Activated CD8-positive, alpha-beta memory T cell treated with anti-CD3 and anti-CD28 coated beads, Interleukin-2, amount 10 ng/mL, durations not matched to agents 7 days and 5 days (primary cell): ENCODE results near the gene MN1. TPM values are rescaled to one million over a fixed set of nuclear protein-coding genes. Genes with fewer than 3 reads are reported as not detected.

ENCODE experiments used
- ATAC-seq: fragments of 150-1000 bp; cut with Tn5 transposase; one replicate; pipeline ENCODE4 v1.10.0; 2021; ENCODE audit warnings: moderate library complexity
- CTCF ChIA-PET: fragments of 350-600 bp; sonication (Branson Sonifier 250); formaldehyde crosslinking; loops from one replicate; lab custom pipeline; 2021; ENCODE audit warnings: antibody characterized with exemption; lab: Charles Lee
- DNase-seq: peaks from one replicate; pipeline ENCODE4 v3.0.0-alpha.2; 2020
- H3K27ac Mint-ChIP-seq: one replicate; pipeline ENCODE4 v1.8.0; 2021; ENCODE audit warnings: mild to moderate bottlenecking, mixed read lengths
- H3K27me3 Mint-ChIP-seq: one replicate; pipeline ENCODE4 v1.8.0; 2021; ENCODE audit warnings: mixed read lengths
- H3K36me3 Mint-ChIP-seq: one replicate; pipeline ENCODE4 v1.8.0; 2021; ENCODE audit warnings: mild to moderate bottlenecking, mixed read lengths
- H3K4me1 Mint-ChIP-seq: one replicate; pipeline ENCODE4 v1.8.0; 2021; ENCODE audit warnings: mixed read lengths
- H3K4me3 Mint-ChIP-seq: one replicate; pipeline ENCODE4 v1.8.0; 2021; ENCODE audit warnings: mild to moderate bottlenecking, moderate library complexity, mixed read lengths
- H3K9me3 Mint-ChIP-seq: one replicate; pipeline ENCODE4 v1.8.0; 2022; ENCODE audit warnings: low read depth, mixed read lengths
- total RNA-seq, 2 experiments: library from RNA; stranded (reverse); gene quantifications; one replicate each; pipeline ENCODE4 v1.2.3, GENCODE V29; 2021

MN1 gene
- under 1 TPM; 0.14 to 0.29 TPM for total RNA-seq

GRCh38 chr22:27801616-27802345, at the start of gene MN1:
MN1 (minus strand) TSS chr22:27801756; CDS start chr22:27800543, 1,213 bp downstream.
- Mint-ChIP-seq H3K36me3 (no peaks in the 10 kb centered on the region), H3K27me3 (peaks cover 24% of the 10 kb centered on the region), H3K9me3 (no peaks in the 10 kb centered on the region), H3K27ac (no peak within 1 kb of the TSS), H3K4me3 (peak within 1 kb of the TSS; percentile 58), H3K4me1 (peaks cover 9% of the 10 kb centered on the region)
- CTCF ChIA-PET, result interaction anchor here (1.6 kb wide), 1 partner anchor 85 kb away, joined by 3 read pairs; no protein-coding TSS in a partner anchor
- DNase-seq (no peak), ATAC-seq (peak; percentile 54)

DNA sequence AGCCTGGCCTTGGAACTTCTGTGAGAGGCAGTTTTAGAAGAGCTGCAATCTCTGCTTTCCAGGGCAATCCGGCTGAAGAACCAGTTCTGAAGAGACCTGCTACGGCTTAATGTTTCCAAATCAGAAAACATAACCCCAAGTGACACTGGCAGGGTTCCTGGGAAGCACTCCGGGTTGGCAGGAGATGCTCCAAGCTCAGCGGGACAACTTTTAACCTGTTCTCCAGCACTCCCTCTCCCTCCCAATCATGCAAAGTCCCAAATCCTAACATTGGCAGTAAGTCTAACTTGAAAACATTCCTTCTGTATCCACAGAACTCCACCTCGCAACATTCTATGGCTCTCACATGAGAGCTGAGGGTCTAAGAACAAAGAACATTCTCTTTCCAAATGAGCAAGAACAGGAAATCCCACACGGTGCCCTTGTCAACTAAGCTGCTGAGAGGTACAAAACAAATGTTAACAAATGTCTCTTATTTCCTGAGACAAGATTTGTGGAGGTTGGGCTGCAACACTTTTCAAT, 48.5 kb upstream of the MN1 start:
- H3K4me3 Mint-ChIP-seq, result no peak overlapping the region
- DNase-seq, result no peak
- H3K27ac Mint-ChIP-seq, result no peak overlapping the region
- no peak for ATAC-seq
- H3K36me3 Mint-ChIP-seq, result peaks cover 34% of the 10 kb centered on the region
- H3K9me3 Mint-ChIP-seq, result no peaks in the 10 kb centered on the region
- no peaks in the 10 kb centered on the region for H3K27me3 Mint-ChIP-seq
- CTCF ChIA-PET, result interaction anchor here (2.1 kb wide), 1 partner anchor 14 kb away, joined by 4 read pairs; no protein-coding TSS in a partner anchor
- H3K4me1 Mint-ChIP-seq, result peaks cover 16% of the 10 kb centered on the region

- Mint-ChIP-seq H3K27ac (no peak overlapping the region), H3K4me3 (no peak overlapping the region), H3K36me3 (peaks cover 22% of the 10 kb centered on the region), H3K27me3 (no peaks in the 10 kb centered on the region), H3K4me1 (peaks cover 7% of the 10 kb centered on the region), H3K9me3 (no peaks in the 10 kb centered on the region)
- no peak for DNase-seq
- CTCF ChIA-PET, result interaction anchor here (2.1 kb wide), 1 partner anchor 16 kb away, joined by 4 read pairs; no protein-coding TSS in a partner anchor
- ATAC-seq, result no peak
These were observed 46.4 kb upstream of the MN1 start for GRCh38 chr22:27848005-27848404.

DNA sequence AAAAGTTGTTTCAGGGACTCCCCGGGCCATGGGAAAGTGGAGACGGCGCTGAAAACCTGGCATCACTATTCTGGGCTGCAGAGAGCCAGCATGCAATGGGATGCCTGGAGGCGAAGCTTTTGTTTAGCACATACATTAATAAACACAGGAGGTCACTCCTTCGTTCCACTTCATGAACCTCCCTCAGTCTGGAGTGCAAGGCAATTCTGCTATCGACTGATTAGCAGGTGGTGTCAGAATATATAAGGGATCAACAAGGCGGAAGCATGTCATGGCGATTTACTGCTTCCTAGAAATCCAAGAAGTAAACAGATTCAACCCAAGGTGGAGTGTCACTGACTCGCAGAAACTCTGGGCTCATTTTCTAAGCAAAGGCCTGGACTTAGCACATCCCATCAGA, 45.4 kb upstream of the MN1 start:
- Mint-ChIP-seq H3K4me3 (no peak overlapping the region), H3K27ac (no peak overlapping the region), H3K4me1 (peaks cover 7% of the 10 kb centered on the region), H3K27me3 (no peaks in the 10 kb centered on the region), H3K9me3 (no peaks in the 10 kb centered on the region), H3K36me3 (peaks cover 18% of the 10 kb centered on the region)
- no peak for DNase-seq
- CTCF ChIA-PET, result interaction anchor here (0.6 kb wide), 1 partner anchor 17 kb away, joined by 3 read pairs; no protein-coding TSS in a partner anchor
- ATAC-seq, result no peak

DNA sequence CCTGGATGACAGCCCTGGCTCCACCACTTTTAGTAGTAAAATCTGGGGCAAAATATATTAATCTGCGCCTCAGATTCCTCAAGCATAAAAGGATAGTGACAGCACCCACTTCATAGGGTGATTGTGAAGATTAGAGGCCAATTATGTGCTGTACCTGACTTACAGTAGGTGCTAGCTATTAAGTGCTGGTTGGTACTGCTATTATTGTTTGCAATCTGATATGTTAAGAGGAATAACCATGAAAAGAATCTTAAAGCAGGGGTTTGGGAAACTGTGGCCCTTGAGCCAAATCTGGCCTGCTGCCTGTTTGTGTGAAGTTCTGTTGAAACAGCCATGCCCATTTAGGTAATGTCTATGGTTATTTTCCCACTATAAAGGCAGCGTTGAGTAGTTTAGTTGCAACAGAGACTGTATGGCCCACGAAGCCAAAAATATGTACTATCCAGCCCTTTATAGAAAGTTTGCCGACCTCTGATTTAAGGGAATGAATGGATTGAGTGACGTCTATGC, 44.7 kb upstream of the MN1 start:
- Mint-ChIP-seq H3K9me3 (no peaks in the 10 kb centered on the region), H3K36me3 (peaks cover 14% of the 10 kb centered on the region), H3K27me3 (no peaks in the 10 kb centered on the region), H3K4me1 (peaks cover 5% of the 10 kb centered on the region), H3K4me3 (no peak overlapping the region), H3K27ac (no peak overlapping the region)
- no peak for ATAC-seq
- CTCF ChIA-PET, result no interaction called here
- DNase-seq, result no peak

DNA sequence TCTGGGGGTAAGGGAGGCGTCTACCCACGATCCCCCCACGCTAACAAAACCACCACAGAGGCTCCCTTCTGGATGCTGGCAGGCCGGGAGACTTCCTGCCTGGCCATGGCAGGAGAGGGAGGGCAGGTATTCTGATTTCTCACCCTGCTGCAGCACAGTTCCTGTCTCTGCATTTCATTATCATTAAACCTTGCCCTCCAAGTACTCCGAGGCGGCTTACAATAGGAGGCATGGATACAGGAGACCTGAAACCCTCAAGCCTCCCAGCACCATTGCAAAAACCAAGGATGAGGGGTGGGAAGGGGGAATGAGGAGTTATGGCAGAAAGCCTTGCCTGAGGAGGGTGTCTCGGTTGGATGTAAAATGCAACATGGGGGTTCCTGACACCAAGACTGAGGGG, 44.1 kb upstream of the MN1 start:
- H3K36me3 Mint-ChIP-seq, result peaks cover 12% of the 10 kb centered on the region
- no peaks in the 10 kb centered on the region for H3K9me3 Mint-ChIP-seq
- CTCF ChIA-PET, result no interaction called here
- no peaks in the 10 kb centered on the region for H3K27me3 Mint-ChIP-seq
- H3K4me3 Mint-ChIP-seq, result no peak overlapping the region
- H3K4me1 Mint-ChIP-seq, result peaks cover 3% of the 10 kb centered on the region
- no peak overlapping the region for H3K27ac Mint-ChIP-seq
- no peak for ATAC-seq
- DNase-seq, result no peak

- DNase-seq, result peak; percentile 22
- Mint-ChIP-seq H3K9me3 (no peaks in the 10 kb centered on the region), H3K27ac (no peak overlapping the region), H3K4me1 (no peaks in the 10 kb centered on the region), H3K36me3 (peaks cover 8% of the 10 kb centered on the region), H3K4me3 (no peak overlapping the region), H3K27me3 (no peaks in the 10 kb centered on the region)
- ATAC-seq, result no peak
- CTCF ChIA-PET, result no interaction called here
These were observed 43.4 kb upstream of the MN1 start for GRCh38 chr22:27844656-27845591.

GRCh38 chr22:27844256-27844655, 42.7 kb upstream of the MN1 start:
- no peaks in the 10 kb centered on the region for H3K9me3 Mint-ChIP-seq
- CTCF ChIA-PET, result no interaction called here
- H3K36me3 Mint-ChIP-seq, result peaks cover 4% of the 10 kb centered on the region
- no peaks in the 10 kb centered on the region for H3K27me3 Mint-ChIP-seq
- DNase-seq (peak; percentile 23), ATAC-seq (no peak)
- H3K27ac Mint-ChIP-seq, result no peak overlapping the region
- H3K4me3 Mint-ChIP-seq, result no peak overlapping the region
- H3K4me1 Mint-ChIP-seq, result no peaks in the 10 kb centered on the region

DNA sequence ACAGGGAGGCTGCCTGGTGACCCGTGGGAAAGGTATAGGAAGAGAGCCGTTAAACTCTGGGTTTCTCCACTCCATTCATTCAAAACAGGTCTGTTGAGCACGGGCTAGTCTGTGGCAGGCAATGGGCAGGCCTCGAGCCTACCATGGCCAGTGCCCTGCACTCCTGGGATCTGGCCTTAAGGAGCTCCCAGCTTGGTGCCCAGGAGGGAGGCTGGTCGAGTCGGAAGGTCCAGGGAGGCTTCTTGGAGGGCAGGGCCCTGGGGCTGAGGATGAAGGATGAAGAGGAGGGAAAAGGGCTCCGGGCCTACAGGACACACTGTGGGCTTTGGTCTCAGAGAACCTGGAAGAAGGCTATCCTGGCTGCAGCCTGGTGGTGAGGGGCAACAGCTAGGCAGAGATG, 41.9 kb upstream of the MN1 start:
- no peaks in the 10 kb centered on the region for H3K4me1 Mint-ChIP-seq
- no peaks in the 10 kb centered on the region for H3K9me3 Mint-ChIP-seq
- CTCF ChIA-PET, result no interaction called here
- no peak overlapping the region for H3K27ac Mint-ChIP-seq
- H3K27me3 Mint-ChIP-seq, result no peaks in the 10 kb centered on the region
- H3K36me3 Mint-ChIP-seq, result peaks cover 2% of the 10 kb centered on the region
- DNase-seq (peak; percentile 9), ATAC-seq (no peak)
- no peak overlapping the region for H3K4me3 Mint-ChIP-seq

GRCh38 chr22:27842669-27843431, 41.3 kb upstream of the MN1 start:
- H3K27ac Mint-ChIP-seq, result no peak overlapping the region
- ATAC-seq, result no peak
- peak; percentile 18 for DNase-seq

DNA sequence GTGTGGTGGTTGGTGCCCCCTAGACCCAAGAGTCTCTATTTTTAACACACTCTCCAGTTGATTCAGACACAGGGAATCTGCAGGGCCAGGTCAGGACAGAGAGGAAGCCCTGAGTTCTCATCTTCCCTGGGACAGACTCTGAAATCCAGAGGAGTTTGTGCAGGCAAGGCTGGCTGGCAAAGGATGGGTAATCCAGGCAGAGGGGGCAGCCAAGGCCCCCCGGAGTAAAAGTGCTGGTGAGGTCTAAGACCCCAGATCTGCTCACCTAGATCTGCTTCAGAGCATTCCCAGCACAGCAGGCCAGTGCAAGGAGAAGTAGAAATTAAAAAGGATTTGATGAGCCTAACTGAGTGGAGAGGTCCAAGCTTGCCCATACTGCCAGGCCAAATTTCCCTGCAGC, 40.6 kb upstream of the MN1 start:
- CTCF ChIA-PET, result no interaction called here
- H3K9me3 Mint-ChIP-seq, result no peaks in the 10 kb centered on the region
- DNase-seq (peak; percentile 1), ATAC-seq (no peak)
- no peaks in the 10 kb centered on the region for H3K4me1 Mint-ChIP-seq
- no peak overlapping the region for H3K4me3 Mint-ChIP-seq
- H3K27me3 Mint-ChIP-seq, result no peaks in the 10 kb centered on the region
- peaks cover 4% of the 10 kb centered on the region for H3K36me3 Mint-ChIP-seq
- no peak overlapping the region for H3K27ac Mint-ChIP-seq

More at GRCh38 chr22:27842669-27843431, 41.3 kb upstream of the MN1 start:
- Mint-ChIP-seq H3K9me3 (no peaks in the 10 kb centered on the region), H3K4me3 (no peak overlapping the region), H3K36me3 (peaks cover 2% of the 10 kb centered on the region), H3K4me1 (no peaks in the 10 kb centered on the region), H3K27me3 (no peaks in the 10 kb centered on the region)
- CTCF ChIA-PET, result no interaction called here

GRCh38 chr22:27840436-27840835, 38.9 kb upstream of the MN1 start:
- Mint-ChIP-seq H3K9me3 (no peaks in the 10 kb centered on the region), H3K27me3 (no peaks in the 10 kb centered on the region), H3K27ac (no peak overlapping the region), H3K36me3 (peaks cover 4% of the 10 kb centered on the region), H3K4me1 (no peaks in the 10 kb centered on the region), H3K4me3 (no peak overlapping the region)
- ATAC-seq (no peak), DNase-seq (no peak)
- CTCF ChIA-PET, result no interaction called here
